Measurements from ENCODE around the gene NFATC2IP. TPM values are rescaled to one million over a fixed set of nuclear protein-coding genes. Genes with fewer than 3 reads are reported as not detected.

The NFATC2IP gene
- total and polyA plus RNA-seq, 9 of the 15 experiments (the other 6 are each of a cell fraction or from before 2014, with no cell fraction given) = 15.6 to 106 (median 46.9) TPM

Other genes with a start within 250 kb of the NFATC2IP start
Only the 7 nearest of the 10 such genes appear.
- 366 and 468 TPM in 2 replicates for gene TUFM, start 104.6 kb upstream of the NFATC2IP start, total RNA-seq (2014; rRNA removed)
- gene TUFM, start 104.6 kb upstream of the NFATC2IP start, total RNA-seq (2014; rRNA removed; fragmentation: Illumina TruSeq; extraction: Trizol) = 202 and 249 TPM in 2 replicates
- gene TUFM, start 104.6 kb upstream of the NFATC2IP start, total RNA-seq (2015; rRNA removed; fragmentation: Illumina TruSeq; extraction: Trizol) = 255 and 256 TPM in 2 replicates
- gene TUFM, start 104.6 kb upstream of the NFATC2IP start, total RNA-seq (2021) = 410 and 434 TPM in 2 replicates
- 174 and 217 TPM in 2 replicates for gene TUFM, start 104.6 kb upstream of the NFATC2IP start, polyA plus RNA-seq (2011; rRNA removed)
- gene TUFM, start 104.6 kb upstream of the NFATC2IP start, polyA plus RNA-seq (2014; fragmentation: Illumina TruSeq; extraction: Trizol) = 354 and 374 TPM in 2 replicates
- 10 to 100 TPM; 34.1 to 71.2 TPM for gene TUFM, start 104.6 kb upstream of the NFATC2IP start, polyA plus RNA-seq (2014; fragmentation: Nextera tagmentation; extraction: Ambion mirVana)
- 275 and 298 TPM in 2 replicates for gene TUFM, start 104.6 kb upstream of the NFATC2IP start, polyA plus RNA-seq (2014; rRNA removed)
- gene SH2B1, start 87.1 kb upstream of the NFATC2IP start, total RNA-seq (2014; rRNA removed) = 24.7 and 25.9 TPM in 2 replicates
- 4.2 and 9.5 TPM in 2 replicates for gene SH2B1, start 87.1 kb upstream of the NFATC2IP start, total RNA-seq (2014; rRNA removed; fragmentation: Illumina TruSeq; extraction: Trizol)
- gene SH2B1, start 87.1 kb upstream of the NFATC2IP start, total RNA-seq (2015; rRNA removed; fragmentation: Illumina TruSeq; extraction: Trizol) = 15.3 and 16.8 TPM in 2 replicates
- 52.5 and 58.2 TPM in 2 replicates for gene SH2B1, start 87.1 kb upstream of the NFATC2IP start, total RNA-seq (2021)
- 12.3 and 23.7 TPM in 2 replicates for gene SH2B1, start 87.1 kb upstream of the NFATC2IP start, polyA plus RNA-seq (2011; rRNA removed)
- gene SH2B1, start 87.1 kb upstream of the NFATC2IP start, polyA plus RNA-seq (2014; fragmentation: Illumina TruSeq; extraction: Trizol) = 39.4 and 43.6 TPM in 2 replicates
- gene SH2B1, start 87.1 kb upstream of the NFATC2IP start, polyA plus RNA-seq (2014; fragmentation: Nextera tagmentation; extraction: Ambion mirVana) = under 1 TPM; 0.18 to 0.53 TPM
- 41.7 and 42.5 TPM in 2 replicates for gene SH2B1, start 87.1 kb upstream of the NFATC2IP start, polyA plus RNA-seq (2014; rRNA removed)
- gene ATP2A1, start 72.4 kb upstream of the NFATC2IP start, total RNA-seq (2014; rRNA removed) = 0.41 and 0.65 TPM in 2 replicates
- 0.64 and 0.65 TPM in 2 replicates for gene ATP2A1, start 72.4 kb upstream of the NFATC2IP start, total RNA-seq (2014; rRNA removed; fragmentation: Illumina TruSeq; extraction: Trizol)
- 0.65 and 1.9 TPM in 2 replicates for gene ATP2A1, start 72.4 kb upstream of the NFATC2IP start, total RNA-seq (2015; rRNA removed; fragmentation: Illumina TruSeq; extraction: Trizol)
- 2.3 and 2.6 TPM in 2 replicates for gene ATP2A1, start 72.4 kb upstream of the NFATC2IP start, total RNA-seq (2021)
- gene ATP2A1, start 72.4 kb upstream of the NFATC2IP start, polyA plus RNA-seq (2011; rRNA removed) = 1.2 and 3.1 TPM in 2 replicates
- 1.8 TPM in 2 replicates for gene ATP2A1, start 72.4 kb upstream of the NFATC2IP start, polyA plus RNA-seq (2014; fragmentation: Illumina TruSeq; extraction: Trizol)
- gene ATP2A1, start 72.4 kb upstream of the NFATC2IP start, polyA plus RNA-seq (2014; fragmentation: Nextera tagmentation; extraction: Ambion mirVana) = under 1 TPM; 0.25 to 0.58 TPM
- gene ATP2A1, start 72.4 kb upstream of the NFATC2IP start, polyA plus RNA-seq (2014; rRNA removed) = 1.4 and 1.8 TPM in 2 replicates
- gene RABEP2, start 25.7 kb upstream of the NFATC2IP start, total RNA-seq (2014; rRNA removed) = 13.4 and 14.4 TPM in 2 replicates
- gene RABEP2, start 25.7 kb upstream of the NFATC2IP start, total RNA-seq (2014; rRNA removed; fragmentation: Illumina TruSeq; extraction: Trizol) = 1.3 and 2.4 TPM in 2 replicates
- gene RABEP2, start 25.7 kb upstream of the NFATC2IP start, total RNA-seq (2015; rRNA removed; fragmentation: Illumina TruSeq; extraction: Trizol) = 10.1 and 11.0 TPM in 2 replicates
- 7.9 and 10.6 TPM in 2 replicates for gene RABEP2, start 25.7 kb upstream of the NFATC2IP start, total RNA-seq (2021)
- 3.5 and 4.9 TPM in 2 replicates for gene RABEP2, start 25.7 kb upstream of the NFATC2IP start, polyA plus RNA-seq (2011; rRNA removed)
- 1.6 and 4.5 TPM in 2 replicates for gene RABEP2, start 25.7 kb upstream of the NFATC2IP start, polyA plus RNA-seq (2014; fragmentation: Illumina TruSeq; extraction: Trizol)
- gene RABEP2, start 25.7 kb upstream of the NFATC2IP start, polyA plus RNA-seq (2014; fragmentation: Nextera tagmentation; extraction: Ambion mirVana) = under 1 TPM; 0.15 to 0.20 TPM
- 10.3 and 16.6 TPM in 2 replicates for gene RABEP2, start 25.7 kb upstream of the NFATC2IP start, polyA plus RNA-seq (2014; rRNA removed)
- gene CD19, start 19.0 kb upstream of the NFATC2IP start, total RNA-seq (2014; rRNA removed) = 2.8 and 4.0 TPM in 2 replicates
- 1.2 and 1.3 TPM in 2 replicates for gene CD19, start 19.0 kb upstream of the NFATC2IP start, total RNA-seq (2014; rRNA removed; fragmentation: Illumina TruSeq; extraction: Trizol)
- gene CD19, start 19.0 kb upstream of the NFATC2IP start, total RNA-seq (2015; rRNA removed; fragmentation: Illumina TruSeq; extraction: Trizol) = 3.3 and 4.0 TPM in 2 replicates
- gene CD19, start 19.0 kb upstream of the NFATC2IP start, total RNA-seq (2021) = 3.0 and 3.7 TPM in 2 replicates
- 1.4 and 2.1 TPM in 2 replicates for gene CD19, start 19.0 kb upstream of the NFATC2IP start, polyA plus RNA-seq (2011; rRNA removed)
- 1.3 and 3.3 TPM in 2 replicates for gene CD19, start 19.0 kb upstream of the NFATC2IP start, polyA plus RNA-seq (2014; fragmentation: Illumina TruSeq; extraction: Trizol)
- under 1 TPM in 1 of 2 experiments, not detected in 1; 0.27 TPM for gene CD19, start 19.0 kb upstream of the NFATC2IP start, polyA plus RNA-seq (2014; fragmentation: Nextera tagmentation; extraction: Ambion mirVana)
- 2.6 and 4.1 TPM in 2 replicates for gene CD19, start 19.0 kb upstream of the NFATC2IP start, polyA plus RNA-seq (2014; rRNA removed)
- gene SPNS1, start 23.8 kb downstream of the NFATC2IP start, total RNA-seq (2014; rRNA removed) = 37.8 and 48.4 TPM in 2 replicates
- gene SPNS1, start 23.8 kb downstream of the NFATC2IP start, total RNA-seq (2014; rRNA removed; fragmentation: Illumina TruSeq; extraction: Trizol) = 6.2 and 9.0 TPM in 2 replicates
- 13.7 and 16.3 TPM in 2 replicates for gene SPNS1, start 23.8 kb downstream of the NFATC2IP start, total RNA-seq (2015; rRNA removed; fragmentation: Illumina TruSeq; extraction: Trizol)
- 64.9 and 69.8 TPM in 2 replicates for gene SPNS1, start 23.8 kb downstream of the NFATC2IP start, total RNA-seq (2021)
- gene SPNS1, start 23.8 kb downstream of the NFATC2IP start, polyA plus RNA-seq (2011; rRNA removed) = 12.3 and 20.6 TPM in 2 replicates
- gene SPNS1, start 23.8 kb downstream of the NFATC2IP start, polyA plus RNA-seq (2014; fragmentation: Illumina TruSeq; extraction: Trizol) = 22.2 and 38.7 TPM in 2 replicates
- 1 to 10 TPM in 1 of 2 experiments, under 1 TPM in 1; 0.58 to 2.9 TPM for gene SPNS1, start 23.8 kb downstream of the NFATC2IP start, polyA plus RNA-seq (2014; fragmentation: Nextera tagmentation; extraction: Ambion mirVana)
- gene SPNS1, start 23.8 kb downstream of the NFATC2IP start, polyA plus RNA-seq (2014; rRNA removed) = 37.8 and 40.6 TPM in 2 replicates
- gene LAT, start 34.1 kb downstream of the NFATC2IP start, total RNA-seq (2014; rRNA removed) = 0.95 and 2.1 TPM in 2 replicates
- gene LAT, start 34.1 kb downstream of the NFATC2IP start, total RNA-seq (2014; rRNA removed; fragmentation: Illumina TruSeq; extraction: Trizol) = 0.22 and 0.40 TPM in 2 replicates
- 2.0 and 2.3 TPM in 2 replicates for gene LAT, start 34.1 kb downstream of the NFATC2IP start, total RNA-seq (2015; rRNA removed; fragmentation: Illumina TruSeq; extraction: Trizol)
- gene LAT, start 34.1 kb downstream of the NFATC2IP start, total RNA-seq (2021) = 2.9 and 4.2 TPM in 2 replicates
- 1.9 and 2.0 TPM in 2 replicates for gene LAT, start 34.1 kb downstream of the NFATC2IP start, polyA plus RNA-seq (2011; rRNA removed)
- 1.3 and 1.7 TPM in 2 replicates for gene LAT, start 34.1 kb downstream of the NFATC2IP start, polyA plus RNA-seq (2014; fragmentation: Illumina TruSeq; extraction: Trizol)
- gene LAT, start 34.1 kb downstream of the NFATC2IP start, polyA plus RNA-seq (2014; fragmentation: Nextera tagmentation; extraction: Ambion mirVana) = under 1 TPM; 0.59 to 0.63 TPM
- gene LAT, start 34.1 kb downstream of the NFATC2IP start, polyA plus RNA-seq (2014; rRNA removed) = 1.6 and 3.2 TPM in 2 replicates

Measured in K562 (cell line).